ENCODE measurements around the gene NR0B1.

The NR0B1 gene

DNA sequence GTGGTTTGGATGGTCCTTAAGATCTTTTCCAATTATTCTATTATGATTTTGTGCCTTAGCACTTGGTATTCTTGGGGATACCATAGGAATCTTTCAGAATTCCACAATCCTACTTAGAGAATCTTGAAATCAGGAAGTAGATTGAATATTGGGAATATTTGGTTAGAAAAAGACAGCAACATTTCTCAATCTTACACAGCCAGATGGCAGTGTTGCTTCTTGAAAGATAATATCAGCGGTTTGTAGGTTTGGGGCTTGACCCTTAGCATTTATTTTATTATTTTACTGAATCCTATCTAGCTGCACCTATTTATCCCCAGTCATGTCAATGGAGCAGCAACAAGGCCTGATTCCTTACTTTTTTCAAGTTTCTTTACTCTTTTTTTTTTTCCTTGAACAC, 33.7 kb downstream of the NR0B1 start:
- Histone ChIP-seq H3K27me3 (no peaks in the 10 kb centered on the region), H3K27ac (no peak overlapping the region), H3K9me3 (no peaks in the 10 kb centered on the region), H3K4me1 (no peaks in the 10 kb centered on the region), H3K4me3 (no peak overlapping the region), H3K36me3 (no peaks in the 10 kb centered on the region)
- no peak for TF ChIP-seq CTCF (IDR thresholded peaks at IDR 0.05)
- intact Hi-C loops (cut with DNase I; ENCODE audit: low total_unique reads): no loop called here
- DNase-seq: no peak

- H3K4me3 ChIP-seq: no peak overlapping the region
- H3K27me3 ChIP-seq: no peaks in the 10 kb centered on the region
- no peaks in the 10 kb centered on the region for H3K36me3 ChIP-seq
- intact Hi-C loops (cut with DNase I; ENCODE audit: low total_unique reads): no loop called here
- H3K27ac ChIP-seq: no peak overlapping the region
- H3K9me3 ChIP-seq: no peaks in the 10 kb centered on the region
- no peak for TF ChIP-seq CTCF (IDR thresholded peaks at IDR 0.05)
- no peaks in the 10 kb centered on the region for H3K4me1 ChIP-seq
- no peak for DNase-seq
These were observed 38.6 kb downstream of the NR0B1 start for GRCh38 chrX:30270639-30271038.

- no peaks in the 10 kb centered on the region for H3K27me3 ChIP-seq
- no peaks in the 10 kb centered on the region for H3K9me3 ChIP-seq
- H3K4me1 ChIP-seq: no peaks in the 10 kb centered on the region
- no peak overlapping the region for H3K27ac ChIP-seq
- intact Hi-C loops (cut with DNase I; ENCODE audit: low total_unique reads): no loop called here
- H3K36me3 ChIP-seq: no peaks in the 10 kb centered on the region
- no peak for DNase-seq
- H3K4me3 ChIP-seq: no peak overlapping the region
- no peak for TF ChIP-seq CTCF (IDR thresholded peaks at IDR 0.05)
These were observed 46.4 kb downstream of the NR0B1 start for GRCh38 chrX:30262763-30263162.

GRCh38 chrX:30261012-30261411, 48.2 kb downstream of the NR0B1 start:
- DNase-seq: no peak
- Histone ChIP-seq H3K27me3 (no peaks in the 10 kb centered on the region), H3K36me3 (no peaks in the 10 kb centered on the region), H3K4me1 (no peaks in the 10 kb centered on the region), H3K4me3 (no peak overlapping the region), H3K9me3 (no peaks in the 10 kb centered on the region), H3K27ac (no peak overlapping the region)
- no peak for TF ChIP-seq CTCF (IDR thresholded peaks at IDR 0.05)
- intact Hi-C loops (cut with DNase I; ENCODE audit: low total_unique reads): no loop called here

- Histone ChIP-seq H3K27me3 (no peaks in the 10 kb centered on the region), H3K4me1 (no peaks in the 10 kb centered on the region), H3K36me3 (no peaks in the 10 kb centered on the region), H3K27ac (no peak overlapping the region), H3K9me3 (peaks cover 0 to 4% (median 0%) of the 10 kb centered on the region in 3 donors), H3K4me3 (no peak overlapping the region)
- no peak for DNase-seq
- no peak for TF ChIP-seq CTCF (IDR thresholded peaks at IDR 0.05)
- intact Hi-C loops (cut with DNase I; ENCODE audit: low total_unique reads): no loop called here
These were observed 49.3 kb downstream of the NR0B1 start for GRCh38 chrX:30259927-30260326.
